ENCODE data around the gene MARCO. TPM values are rescaled to one million over a fixed set of nuclear protein-coding genes. Genes with fewer than 3 reads are reported as not detected.
"Not testable (repeated sequence)": the region's sequence is repeated elsewhere in the genome, so short reads cannot be mapped to it uniquely, and the experiment has no call there.

Gene MARCO
- total RNA-seq, 1 donor from 2014 or later, result 5.6 TPM

DNA sequence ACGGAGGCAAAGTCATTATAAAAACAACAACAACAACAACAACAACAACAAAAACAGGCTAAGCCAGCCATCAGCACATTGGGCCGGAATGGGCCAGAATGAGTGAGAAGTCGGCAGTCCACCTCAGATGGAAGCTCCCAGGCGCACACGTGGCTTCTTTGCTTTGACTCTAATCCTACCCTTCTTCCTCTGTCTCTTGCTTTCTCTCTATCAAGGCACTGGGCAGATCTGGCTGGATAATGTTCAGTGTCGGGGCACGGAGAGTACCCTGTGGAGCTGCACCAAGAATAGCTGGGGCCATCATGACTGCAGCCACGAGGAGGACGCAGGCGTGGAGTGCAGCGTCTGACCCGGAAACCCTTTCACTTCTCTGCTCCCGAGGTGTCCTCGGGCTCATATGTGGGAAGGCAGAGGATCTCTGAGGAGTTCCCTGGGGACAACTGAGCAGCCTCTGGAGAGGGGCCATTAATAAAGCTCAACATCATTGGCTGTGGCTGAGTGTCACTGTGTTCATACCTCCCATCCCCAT is 52.2 kb downstream of the MARCO start:
- no peak overlapping the region for H3K27ac ChIP-seq
- H3K4me3 ChIP-seq, result no peak overlapping the region
- intact Hi-C loops (cut with DNase I), result no loop called here
- no peaks in the 10 kb centered on the region for H3K27me3 ChIP-seq
- no peak for DNase-seq (ENCODE audit: extremely low spot score in 2 of 2)
- TF ChIP-seq, protein P1, sequence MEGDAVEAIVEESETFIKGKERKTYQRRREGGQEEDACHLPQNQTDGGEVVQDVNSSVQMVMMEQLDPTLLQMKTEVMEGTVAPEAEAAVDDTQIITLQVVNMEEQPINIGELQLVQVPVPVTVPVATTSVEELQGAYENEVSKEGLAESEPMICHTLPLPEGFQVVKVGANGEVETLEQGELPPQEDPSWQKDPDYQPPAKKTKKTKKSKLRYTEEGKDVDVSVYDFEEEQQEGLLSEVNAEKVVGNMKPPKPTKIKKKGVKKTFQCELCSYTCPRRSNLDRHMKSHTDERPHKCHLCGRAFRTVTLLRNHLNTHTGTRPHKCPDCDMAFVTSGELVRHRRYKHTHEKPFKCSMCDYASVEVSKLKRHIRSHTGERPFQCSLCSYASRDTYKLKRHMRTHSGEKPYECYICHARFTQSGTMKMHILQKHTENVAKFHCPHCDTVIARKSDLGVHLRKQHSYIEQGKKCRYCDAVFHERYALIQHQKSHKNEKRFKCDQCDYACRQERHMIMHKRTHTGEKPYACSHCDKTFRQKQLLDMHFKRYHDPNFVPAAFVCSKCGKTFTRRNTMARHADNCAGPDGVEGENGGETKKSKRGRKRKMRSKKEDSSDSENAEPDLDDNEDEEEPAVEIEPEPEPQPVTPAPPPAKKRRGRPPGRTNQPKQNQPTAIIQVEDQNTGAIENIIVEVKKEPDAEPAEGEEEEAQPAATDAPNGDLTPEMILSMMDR (IDR thresholded peaks at IDR 0.05), result no peak
- no peak for TF ChIP-seq POLR2AphosphoS5 (IDR thresholded peaks at IDR 0.05; ENCODE audit: insufficient read depth in 1 of 2, low read depth in 1 of 2)
- H3K36me3 ChIP-seq, result no peaks in the 10 kb centered on the region
- no peaks in the 10 kb centered on the region for H3K9me3 ChIP-seq
- H3K4me1 ChIP-seq, result no peaks in the 10 kb centered on the region

DNA sequence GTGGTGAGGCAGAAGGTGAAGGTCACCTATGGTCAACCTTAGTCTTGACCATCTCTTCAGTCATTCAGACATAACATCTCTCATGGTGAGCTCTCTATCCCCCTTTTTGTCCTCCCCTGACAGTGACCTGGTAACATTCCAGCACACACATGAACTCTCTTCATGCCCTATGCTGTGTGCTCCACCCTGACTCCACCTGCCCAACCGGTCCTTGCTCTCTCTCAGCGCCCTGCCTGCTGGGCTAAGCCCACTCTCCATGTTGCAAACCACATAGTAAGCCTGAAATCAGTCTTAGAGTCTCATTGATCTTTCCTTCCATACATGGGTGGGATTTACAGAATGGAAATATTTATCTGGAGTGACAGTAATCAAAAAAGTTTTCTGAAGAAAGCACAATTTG is 52.8 kb downstream of the MARCO start:
- H3K27ac ChIP-seq, result no peak overlapping the region
- no peaks in the 10 kb centered on the region for H3K9me3 ChIP-seq
- intact Hi-C loops (cut with DNase I), result no loop called here
- no peaks in the 10 kb centered on the region for H3K27me3 ChIP-seq
- H3K4me1 ChIP-seq, result no peaks in the 10 kb centered on the region
- no peak for DNase-seq (ENCODE audit: extremely low spot score in 2 of 2)
- no peaks in the 10 kb centered on the region for H3K36me3 ChIP-seq
- H3K4me3 ChIP-seq, result no peak overlapping the region
- no peak for TF ChIP-seq POLR2AphosphoS5 (IDR thresholded peaks at IDR 0.05; ENCODE audit: insufficient read depth in 1 of 2, low read depth in 1 of 2)
- TF ChIP-seq, protein P1 (IDR thresholded peaks at IDR 0.05), result no peak
- no peak for TF ChIP-seq POLR2A (IDR thresholded peaks at IDR 0.05)

DNA sequence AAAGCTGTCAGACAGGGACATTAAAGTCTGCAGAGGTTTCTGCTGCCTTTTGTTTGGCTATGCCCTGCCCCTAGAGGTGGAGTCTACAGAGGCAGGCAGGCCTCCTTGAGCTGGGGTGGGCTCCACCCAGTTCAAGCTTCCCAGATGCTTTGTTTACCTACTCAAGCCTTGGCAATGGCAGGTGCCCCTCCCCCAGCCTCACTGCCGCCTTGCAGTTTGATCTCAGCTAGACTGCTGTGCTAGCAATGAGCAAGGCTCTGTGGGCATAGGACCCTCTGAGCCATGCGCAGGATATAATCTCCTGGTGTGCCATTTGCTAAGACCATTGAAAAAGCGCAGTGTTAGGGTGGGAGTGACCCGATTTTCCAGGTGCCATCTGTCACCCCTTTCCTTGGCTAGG is 61.9 kb downstream of the MARCO start:
- intact Hi-C loops (cut with DNase I); DNase-seq (ENCODE audit: extremely low spot score in 2 of 2); H3K36me3 ChIP-seq: not testable (repeated sequence)

DNA sequence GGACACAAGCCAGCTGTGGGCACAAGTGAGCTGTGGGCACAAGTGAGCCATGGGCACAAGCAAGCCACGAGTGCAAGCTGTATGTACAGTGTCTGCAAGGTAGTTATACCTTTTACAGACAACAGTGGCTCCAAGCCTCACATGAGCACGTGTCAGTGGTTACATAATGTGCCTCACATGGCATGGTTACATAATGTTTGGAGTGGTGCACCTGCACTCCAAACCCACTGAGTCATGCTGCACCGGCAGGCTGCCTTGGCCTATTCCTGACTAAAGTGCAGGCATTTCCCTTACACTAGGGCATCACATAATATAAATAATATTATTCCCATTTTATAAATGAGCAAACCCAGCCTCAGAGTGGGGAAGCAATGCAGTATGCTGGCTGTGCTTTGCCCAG is 62.6 kb downstream of the MARCO start:
- Histone ChIP-seq H3K4me1 (no peaks in the 10 kb centered on the region), H3K36me3 (no peaks in the 10 kb centered on the region), H3K9me3 (no peaks in the 10 kb centered on the region), H3K4me3 (no peak overlapping the region), H3K27ac (no peak overlapping the region), H3K27me3 (no peaks in the 10 kb centered on the region)
- intact Hi-C loops (cut with DNase I), result no loop called here
- TF ChIP-seq POLR2A (IDR thresholded peaks at IDR 0.05) (no peak), POLR2AphosphoS5 (IDR thresholded peaks at IDR 0.05; ENCODE audit: insufficient read depth in 1 of 2, low read depth in 1 of 2) (no peak)
- TF ChIP-seq, protein P1 (IDR thresholded peaks at IDR 0.05), result no peak
- no peak for DNase-seq (ENCODE audit: extremely low spot score in 2 of 2)

More for the DNA sequence above, 61.9 kb downstream of the MARCO start:
- H3K27ac ChIP-seq, H3K4me1 ChIP-seq, H3K4me3 ChIP-seq, H3K9me3 ChIP-seq, H3K27me3 ChIP-seq: not testable (repeated sequence)

DNA sequence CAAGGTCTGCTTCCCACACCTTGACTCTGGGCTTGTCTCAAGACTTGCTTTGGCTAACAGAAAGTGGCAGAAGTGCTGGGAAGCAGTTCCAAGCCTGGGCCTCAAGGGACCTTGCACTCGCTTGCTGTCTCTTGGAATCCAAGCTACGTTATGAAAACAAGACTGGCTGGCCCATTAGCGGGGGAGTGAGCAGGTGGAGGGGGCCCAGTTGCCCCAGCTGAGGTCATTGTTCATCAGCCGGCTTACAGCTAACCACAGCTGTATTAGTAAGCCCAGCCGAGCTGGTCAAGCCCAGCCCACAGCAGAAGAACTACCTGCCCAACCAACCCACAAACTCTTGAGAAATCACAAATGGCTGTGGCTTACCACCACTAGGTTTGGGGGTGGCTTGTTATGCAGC is 63.1 kb downstream of the MARCO start:
- H3K36me3 ChIP-seq, result no peaks in the 10 kb centered on the region
- no peak for DNase-seq (ENCODE audit: extremely low spot score in 2 of 2)
- intact Hi-C loops (cut with DNase I), result no loop called here
- TF ChIP-seq POLR2A (IDR thresholded peaks at IDR 0.05) (no peak), POLR2AphosphoS5 (IDR thresholded peaks at IDR 0.05; ENCODE audit: insufficient read depth in 1 of 2, low read depth in 1 of 2) (no peak)
- TF ChIP-seq, protein P1 (IDR thresholded peaks at IDR 0.05), result no peak
- H3K27me3 ChIP-seq, result no peaks in the 10 kb centered on the region
- no peaks in the 10 kb centered on the region for H3K4me1 ChIP-seq
- no peak overlapping the region for H3K27ac ChIP-seq
- H3K4me3 ChIP-seq, result no peak overlapping the region
- no peaks in the 10 kb centered on the region for H3K9me3 ChIP-seq

Measured in vagina (tissue), 2 donors.